Transverse colon (tissue), 4 donors: ENCODE data around the gene VTI1A.

Experiments
- CTCF ChIP-seq, 5 experiments: fragments of 200-600 bp in 3 of 5; fragments of 450-650 bp in 2 of 5; sonication (generic) in 3 of 5; IDR thresholded peaks; 1 replicate in 2 of 5; 2 replicates in 3 of 5; pipeline ENCODE4 v1.5.1; 2016 to 2017; ENCODE audit warnings: antibody characterized with exemption in 5 of 5, inconsistent platforms in 3 of 5, mild to moderate bottlenecking in 2 of 5, moderate library complexity in 1 of 5
- EP300 ChIP-seq: sonication (generic); formaldehyde crosslinking; IDR thresholded peaks from one replicate; pipeline ENCODE4 v1.6.1; 2017; ENCODE audit warnings: antibody characterized with exemption, low read depth
- POLR2A ChIP-seq: fragments of 450-650 bp; IDR thresholded peaks from one replicate; pipeline ENCODE4 v1.6.1; 2016; ENCODE audit warnings: antibody characterized with exemption, mild to moderate bottlenecking, moderate library complexity
- POLR2AphosphoS5 ChIP-seq, 3 donors: sonication (generic); formaldehyde crosslinking; IDR thresholded peaks; one replicate each; pipeline ENCODE4 v1.6.1; 2016; ENCODE audit warnings: antibody characterized with exemption in 3 of 3

DNA sequence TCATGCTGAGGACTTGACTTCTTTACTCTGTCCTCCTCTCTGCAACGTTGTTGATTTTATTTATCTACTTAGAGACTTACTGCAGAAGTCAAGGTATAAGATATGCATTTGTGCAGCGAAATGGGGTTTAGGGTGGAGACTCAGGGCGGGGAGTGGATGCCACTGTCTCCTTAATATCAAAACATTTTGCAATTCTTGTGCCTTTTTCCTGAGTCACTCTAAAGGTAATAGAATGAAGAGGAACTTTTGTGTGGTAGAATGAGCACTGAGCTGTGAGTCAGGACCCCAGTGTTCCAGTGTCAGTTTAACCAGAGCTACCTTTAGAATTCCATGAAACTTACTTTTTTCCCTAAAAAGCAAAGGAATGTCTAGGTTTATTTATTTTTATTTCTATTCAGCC lies 78.2 kb downstream of the VTI1A start:
- no peak for TF ChIP-seq CTCF (IDR thresholded peaks at IDR 0.05)
- no peak for TF ChIP-seq POLR2AphosphoS5 (IDR thresholded peaks at IDR 0.05)
- no peak for TF ChIP-seq POLR2A
- no peak for TF ChIP-seq EP300
